Epidermal melanocyte (primary cell): Measurements from ENCODE around the gene RPL13.
A peak's percentile ranks its signal among the peaks of the same experiment; 100 is the strongest.

Source experiments
- DNase-seq: peaks from one replicate; pipeline ENCODE4 v3.0.0; 2011; ENCODE audit warnings: low spot score; ENCODE audit not compliant: insufficient read length

RPL13 gene

GRCh38 chr16:89560378-89561141 is at the start of gene RPL13:
Gene RPL13 (plus strand): TSS chr16:89560682. CDS start chr16:89560960, 278 bp downstream.
- DNase-seq = peak; percentile 98

DNA sequence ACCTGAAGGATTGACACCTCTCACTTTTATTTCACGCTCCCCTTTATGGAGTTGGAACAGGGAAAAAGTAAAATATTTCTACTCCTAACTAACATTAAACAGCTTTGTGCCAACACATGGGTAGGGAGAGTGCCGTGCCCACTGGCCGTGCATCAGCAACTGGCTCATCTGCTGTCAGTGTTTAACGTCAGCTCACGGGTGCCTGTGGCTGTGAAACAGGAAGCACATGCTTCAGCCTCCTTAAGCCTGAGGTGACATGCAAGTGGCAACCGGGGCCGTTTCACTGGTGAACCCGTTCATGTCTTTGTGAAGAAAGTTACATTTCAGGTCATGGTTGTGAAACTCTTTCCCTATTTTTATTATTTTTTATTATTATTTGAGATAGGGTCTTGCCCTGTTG is 49.1 kb upstream of the RPL13 start:
- DNase-seq = peak; percentile 5

DNA sequence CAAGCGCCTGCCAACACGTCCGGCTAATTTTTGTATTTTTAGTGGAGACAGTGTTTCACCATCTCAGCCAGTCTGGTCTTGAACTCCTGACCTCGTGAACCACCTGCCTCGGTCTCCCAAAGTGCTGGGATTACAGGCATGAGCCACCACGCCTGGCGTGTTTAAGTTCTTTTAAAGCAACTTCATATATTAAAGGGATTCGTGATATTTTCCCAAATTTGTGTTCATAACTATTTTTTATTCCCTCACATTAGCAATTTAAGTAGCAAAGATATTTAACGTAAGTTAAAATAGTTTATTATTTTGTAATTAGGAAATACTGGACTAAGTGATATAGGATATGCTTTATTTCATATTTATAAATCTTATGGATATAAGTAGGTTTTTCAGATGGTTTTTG is 48.0 kb upstream of the RPL13 start:
- no peak for DNase-seq

GRCh38 chr16:89517128-89517527 is 43.4 kb upstream of the RPL13 start:
- no peak for DNase-seq

DNA sequence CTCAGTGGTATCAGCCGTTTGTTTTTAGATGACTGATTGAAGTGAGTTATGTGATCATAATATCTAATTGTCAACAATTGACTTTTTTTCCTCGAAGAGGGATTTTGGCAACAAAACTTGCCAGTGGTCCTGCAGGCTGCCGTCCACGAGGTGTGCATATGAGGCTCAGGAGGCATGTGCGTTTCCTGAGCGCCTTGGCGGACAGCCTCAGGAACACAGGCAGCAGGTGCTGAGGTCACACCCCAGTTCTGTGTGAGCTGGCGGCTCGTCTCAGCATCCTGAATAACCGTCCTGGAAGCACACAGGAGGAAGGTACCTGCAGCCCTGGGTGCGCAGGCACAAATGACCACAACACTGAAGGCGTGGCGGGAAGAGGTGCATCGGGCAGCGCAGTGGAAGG is 40.6 kb upstream of the RPL13 start:
- no peak for DNase-seq

DNA sequence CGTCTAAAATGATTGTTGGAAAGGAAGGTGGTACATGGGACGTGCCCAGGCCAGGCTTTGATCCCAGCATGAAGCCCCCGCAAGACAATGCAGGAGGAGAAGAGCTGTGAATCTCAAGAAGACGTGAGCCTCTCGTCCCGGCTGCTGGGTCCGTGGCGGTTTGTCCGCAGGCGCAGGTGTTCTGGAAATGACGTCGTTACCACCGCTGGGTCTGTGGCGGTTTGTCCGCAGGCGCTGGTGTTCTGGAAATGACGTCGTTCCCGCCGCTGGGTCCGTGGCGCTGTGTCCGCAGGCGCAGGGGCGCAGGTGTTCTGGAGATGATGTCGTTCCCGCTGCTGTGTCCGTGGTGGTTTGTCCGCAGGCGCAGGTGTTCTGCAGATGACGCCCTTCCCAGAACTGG is 38.2 kb upstream of the RPL13 start:
- DNase-seq = no peak

DNA sequence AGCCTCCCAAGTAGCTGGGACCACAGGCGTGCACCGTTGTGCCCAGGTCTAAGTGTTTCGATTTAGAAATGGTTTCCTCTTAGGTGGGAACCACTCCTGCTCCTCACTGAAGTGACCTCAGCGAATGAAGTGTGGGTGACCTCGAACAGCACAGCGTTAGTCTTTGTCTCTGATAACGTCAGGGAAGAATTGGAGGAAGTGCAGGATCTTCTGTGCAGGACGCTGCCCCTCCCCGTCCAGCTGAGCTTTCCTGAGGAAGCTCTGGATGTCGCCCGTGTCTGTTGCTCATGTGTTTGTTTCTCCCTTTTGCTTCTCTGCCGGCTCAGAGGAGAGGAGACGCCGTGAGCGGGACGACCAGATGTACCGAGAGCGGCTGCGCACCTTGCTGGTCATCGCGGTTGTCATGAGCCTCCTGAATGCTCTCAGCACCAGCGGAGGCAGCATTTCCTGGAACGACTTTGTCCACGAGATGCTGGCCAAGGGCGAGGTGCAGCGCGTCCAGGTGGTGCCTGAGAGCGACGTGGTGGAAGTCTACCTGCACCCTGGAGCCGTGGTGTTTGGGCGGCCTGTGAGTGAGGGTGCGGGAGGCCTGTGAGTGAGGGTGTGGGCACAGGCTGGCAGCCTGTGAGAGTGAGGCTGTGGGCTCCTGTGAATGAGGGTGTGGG is 36.7 kb upstream of the RPL13 start:
- no peak for DNase-seq

GRCh38 chr16:89525146-89525913 is 35.2 kb upstream of the RPL13 start:
- no peak for DNase-seq

DNA sequence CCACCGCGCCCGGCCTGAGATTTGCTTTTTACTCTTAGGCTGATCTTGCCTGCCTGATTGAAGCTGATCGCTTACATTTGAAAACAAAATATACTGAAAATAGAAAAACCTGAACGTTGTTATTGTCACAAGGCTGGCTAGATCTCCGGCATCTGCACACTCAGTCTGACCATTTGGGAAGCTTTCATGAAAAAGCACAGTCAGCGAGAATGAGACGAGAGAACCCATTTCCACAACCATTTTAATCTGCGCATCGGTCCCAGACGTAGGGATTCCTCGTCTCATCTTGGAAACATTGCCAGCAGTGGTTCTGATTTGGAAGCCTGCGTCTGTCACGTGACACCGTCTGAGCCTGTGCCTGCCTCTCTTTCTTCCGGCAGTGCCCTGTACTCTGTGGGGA is 31.4 kb upstream of the RPL13 start:
- DNase-seq = no peak

- no peak for DNase-seq
Measured at GRCh38 chr16:89530401-89531381, 29.8 kb upstream of the RPL13 start.

- no peak for DNase-seq
Measured at GRCh38 chr16:89531821-89532526, 28.5 kb upstream of the RPL13 start.

GRCh38 chr16:89534252-89534756 is 26.2 kb upstream of the RPL13 start:
- no peak for DNase-seq

- no peak for DNase-seq
Measured at GRCh38 chr16:89536371-89536770, 24.1 kb upstream of the RPL13 start.

DNA sequence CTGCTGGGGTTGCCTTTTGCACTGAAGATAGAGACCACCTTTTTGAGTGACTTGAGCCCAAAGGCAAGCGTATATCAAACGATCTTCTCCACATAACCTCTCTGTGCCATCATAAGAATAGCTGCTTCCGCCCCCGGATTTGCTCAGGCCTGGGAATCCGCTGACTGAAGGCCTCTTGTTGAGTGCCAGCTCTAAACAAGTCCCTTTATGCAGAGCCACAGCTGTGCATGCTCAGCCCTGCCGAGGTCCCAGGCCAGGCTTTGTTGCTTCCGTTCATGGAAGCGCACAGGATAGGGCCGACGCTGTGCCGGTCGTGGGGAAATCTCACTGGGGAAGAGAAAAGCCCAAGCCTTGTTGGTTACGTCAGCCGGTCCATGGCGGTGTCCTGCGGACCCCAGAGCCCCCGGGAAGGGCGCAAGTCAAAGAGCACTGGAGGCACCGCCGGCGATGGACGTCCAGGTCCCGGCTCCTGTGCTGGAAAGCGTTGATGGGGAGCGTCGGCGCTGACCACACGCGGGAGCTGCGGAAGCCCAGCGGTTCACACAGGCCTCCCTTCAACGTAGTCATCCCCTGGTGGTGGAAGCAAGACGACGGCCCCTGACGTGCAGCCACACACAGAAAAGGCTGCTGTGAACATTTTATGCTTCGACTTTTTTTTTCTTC is 23.5 kb upstream of the RPL13 start:
- DNase-seq = no peak

DNA sequence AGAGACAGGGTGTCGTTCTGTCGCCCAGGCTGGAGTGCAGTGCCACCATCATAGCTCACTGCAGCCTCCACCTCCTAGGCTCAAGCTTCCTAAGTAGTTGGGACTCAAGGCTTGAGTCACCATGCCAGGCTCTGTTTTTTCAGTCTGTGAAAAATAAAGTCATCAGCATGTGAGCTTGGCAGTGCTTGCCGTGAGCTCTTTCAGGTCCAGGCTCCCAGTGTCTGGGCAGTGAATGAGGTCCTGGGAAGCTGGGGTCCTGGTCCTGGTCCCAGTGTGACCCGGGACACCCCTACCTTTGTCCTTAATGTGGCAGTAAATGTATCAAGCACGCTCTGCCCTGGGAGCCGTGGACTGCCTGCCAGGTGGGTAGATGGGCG is 22.9 kb upstream of the RPL13 start:
- DNase-seq = no peak

DNA sequence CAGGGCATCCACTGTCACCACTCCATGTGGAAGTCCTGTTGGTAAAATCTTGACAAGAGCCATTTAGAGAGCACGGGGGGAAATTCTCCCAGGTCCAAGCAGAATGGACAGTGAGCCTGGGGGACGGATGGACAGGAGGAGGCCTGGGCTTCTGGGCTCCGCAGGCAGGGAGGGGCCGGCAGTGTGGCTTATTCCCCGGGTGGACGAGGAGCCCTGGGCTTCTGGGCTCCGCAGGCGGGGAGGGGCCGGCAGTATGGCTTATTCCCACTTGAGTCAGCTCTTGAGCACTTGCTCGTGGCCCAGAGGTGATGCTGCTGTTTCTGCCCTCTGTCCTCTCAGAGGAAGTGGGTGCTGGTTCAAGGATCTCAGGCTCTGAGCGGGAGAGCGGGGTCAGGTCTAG is 22.2 kb upstream of the RPL13 start:
- no peak for DNase-seq

- no peak for DNase-seq
Measured at GRCh38 chr16:89540557-89540956, 19.9 kb upstream of the RPL13 start.

- DNase-seq = no peak
Measured at GRCh38 chr16:89541792-89542191, 18.7 kb upstream of the RPL13 start.

- no peak for DNase-seq
Measured at GRCh38 chr16:89544113-89544512, 16.4 kb upstream of the RPL13 start.

DNA sequence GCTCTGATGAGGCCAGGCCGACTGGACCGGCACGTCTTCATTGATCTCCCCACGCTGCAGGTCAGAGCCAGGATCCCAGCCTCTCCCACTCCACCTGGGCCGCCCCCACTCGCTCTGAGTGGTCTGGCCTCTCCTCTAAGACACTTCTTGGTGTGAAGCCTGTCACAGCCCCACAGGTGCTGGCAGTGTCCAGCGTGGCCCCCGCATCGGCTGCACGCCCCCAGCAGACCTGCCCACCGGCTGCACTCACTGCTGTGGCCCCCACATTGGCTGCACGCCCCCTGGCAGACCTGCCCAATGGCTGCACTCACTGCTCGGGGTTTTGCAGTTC is 15.8 kb upstream of the RPL13 start:
- DNase-seq = no peak
